Astrocyte (in vitro differentiated cells and primary cell): Measurements from ENCODE around the gene OSGIN1. TPM values are rescaled to one million over a fixed set of nuclear protein-coding genes. Genes with fewer than 3 reads are reported as not detected.

Source experiments
- DNase-seq: peaks from one replicate; pipeline ENCODE4 v3.0.0-alpha.2; 2010; ENCODE audit warnings: low read depth
- FAIRE-seq: peaks from 2 replicates; lab custom pipeline; 2011; peaks lifted over from hg19 to GRCh38; lab: Jason Lieb, UNC
- H2AFZ ChIP-seq: 2 replicates; pipeline ENCODE4 v1.6.0; 2012; ENCODE audit warnings: low read depth, low read length, inconsistent platforms
- H3K27ac ChIP-seq: 2 replicates; pipeline ENCODE4 v1.5.1; 2011; ENCODE audit warnings: low read depth, low read length, inconsistent platforms
- H3K27me3 ChIP-seq: 2 replicates; pipeline ENCODE4 v1.6.0; 2011; ENCODE audit warnings: low read length, inconsistent platforms; ENCODE audit not compliant: insufficient read depth
- H3K36me3 ChIP-seq: 2 replicates; pipeline ENCODE4 v1.5.1; 2011; ENCODE audit warnings: low read length, inconsistent platforms; ENCODE audit not compliant: insufficient read depth
- H3K4me1 ChIP-seq: 2 replicates; pipeline ENCODE4 v1.5.1; 2011; ENCODE audit warnings: low read length, inconsistent platforms; ENCODE audit not compliant: insufficient read depth
- H3K4me2 ChIP-seq: 2 replicates; pipeline ENCODE4 v1.6.0; 2012; ENCODE audit warnings: low read length, inconsistent platforms
- H3K4me3 ChIP-seq: 2 replicates; pipeline ENCODE4 v1.5.1; 2011; ENCODE audit warnings: low read depth, mild to moderate bottlenecking, low read length, inconsistent platforms; ENCODE audit not compliant: insufficient read depth
- H3K79me2 ChIP-seq: 2 replicates; pipeline ENCODE4 v1.6.0; 2012; ENCODE audit warnings: mild to moderate bottlenecking, low read length, inconsistent platforms; ENCODE audit not compliant: insufficient read depth
- H3K9ac ChIP-seq: 2 replicates; pipeline ENCODE4 v1.6.0; 2012; ENCODE audit warnings: mild to moderate bottlenecking, low read length, inconsistent platforms
- H3K9me3 ChIP-seq: 2 replicates; pipeline ENCODE4 v1.5.1; 2012; ENCODE audit warnings: low read depth, mild to moderate bottlenecking, low read length, inconsistent platforms; ENCODE audit not compliant: insufficient read depth
- H4K20me1 ChIP-seq: 2 replicates; pipeline ENCODE4 v1.6.0; 2012; ENCODE audit warnings: low read length, inconsistent platforms; ENCODE audit not compliant: insufficient read depth
- H3K27ac Mint-ChIP-seq: one replicate; pipeline ENCODE4 v1.8.0; 2021; ENCODE audit warnings: mild to moderate bottlenecking, mixed read lengths; ENCODE audit not compliant: unreplicated experiment
- H3K27me3 Mint-ChIP-seq: one replicate; pipeline ENCODE4 v1.8.0; 2021; ENCODE audit warnings: low read depth, mixed read lengths; ENCODE audit not compliant: unreplicated experiment
- H3K36me3 Mint-ChIP-seq: one replicate; pipeline ENCODE4 v1.8.0; 2021; ENCODE audit warnings: low read depth, mixed read lengths; ENCODE audit not compliant: unreplicated experiment
- H3K4me1 Mint-ChIP-seq: one replicate; pipeline ENCODE4 v1.8.0; 2021; ENCODE audit warnings: low read depth, mixed read lengths; ENCODE audit not compliant: unreplicated experiment
- H3K4me3 Mint-ChIP-seq: one replicate; pipeline ENCODE4 v1.8.0; 2021; ENCODE audit warnings: mild to moderate bottlenecking, moderate library complexity, mixed read lengths; ENCODE audit not compliant: unreplicated experiment
- H3K9me3 Mint-ChIP-seq: one replicate; pipeline ENCODE4 v1.8.0; 2021; ENCODE audit warnings: mild to moderate bottlenecking, mixed read lengths; ENCODE audit not compliant: unreplicated experiment
- EZH2 ChIP-seq: IDR thresholded peaks from 2 replicates; pipeline ENCODE4 v1.6.1; 2012; ENCODE audit warnings: mild to moderate bottlenecking, low read length, inconsistent platforms; ENCODE audit not compliant: insufficient read depth
- total RNA-seq: library from RNA; stranded (reverse); gene quantifications from 2 replicates; pipeline ENCODE4 v1.2.1, GENCODE V29; 2021
- TF ChIP-seq, protein P1 (sequence below): IDR thresholded peaks from 2 replicates; pipeline ENCODE4 v1.5.1; 2011; ENCODE audit warnings: low read depth, mild to moderate bottlenecking, inconsistent platforms, low read length, moderate library complexity; ENCODE audit not compliant: insufficient read depth

The OSGIN1 gene
- total RNA-seq, 1 donor from 2014 or later, result 0.79 TPM

DNA sequence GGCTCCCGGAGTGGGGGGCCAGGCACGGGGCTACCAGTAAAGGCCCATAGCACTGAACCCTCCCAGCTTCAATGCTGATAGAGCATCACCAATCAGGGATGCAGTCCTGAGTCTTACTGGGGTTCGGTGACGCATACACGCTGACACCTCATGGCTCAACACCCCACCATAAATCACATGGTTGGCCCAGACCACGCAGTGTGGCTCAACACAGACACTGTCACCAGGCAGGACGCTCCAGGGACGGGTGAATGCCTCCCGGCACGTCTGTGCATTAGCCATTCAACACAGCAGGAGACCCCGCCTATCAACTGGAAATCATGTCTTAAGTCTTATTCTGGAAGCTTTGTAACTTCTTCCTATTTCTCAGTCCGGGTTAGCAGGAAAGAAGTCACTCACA lies 50.0 kb downstream of the OSGIN1 start:
- FAIRE-seq, result no peak
- peaks cover 1% of the 10 kb centered on the region for H3K36me3 Mint-ChIP-seq
- TF ChIP-seq, protein P1, sequence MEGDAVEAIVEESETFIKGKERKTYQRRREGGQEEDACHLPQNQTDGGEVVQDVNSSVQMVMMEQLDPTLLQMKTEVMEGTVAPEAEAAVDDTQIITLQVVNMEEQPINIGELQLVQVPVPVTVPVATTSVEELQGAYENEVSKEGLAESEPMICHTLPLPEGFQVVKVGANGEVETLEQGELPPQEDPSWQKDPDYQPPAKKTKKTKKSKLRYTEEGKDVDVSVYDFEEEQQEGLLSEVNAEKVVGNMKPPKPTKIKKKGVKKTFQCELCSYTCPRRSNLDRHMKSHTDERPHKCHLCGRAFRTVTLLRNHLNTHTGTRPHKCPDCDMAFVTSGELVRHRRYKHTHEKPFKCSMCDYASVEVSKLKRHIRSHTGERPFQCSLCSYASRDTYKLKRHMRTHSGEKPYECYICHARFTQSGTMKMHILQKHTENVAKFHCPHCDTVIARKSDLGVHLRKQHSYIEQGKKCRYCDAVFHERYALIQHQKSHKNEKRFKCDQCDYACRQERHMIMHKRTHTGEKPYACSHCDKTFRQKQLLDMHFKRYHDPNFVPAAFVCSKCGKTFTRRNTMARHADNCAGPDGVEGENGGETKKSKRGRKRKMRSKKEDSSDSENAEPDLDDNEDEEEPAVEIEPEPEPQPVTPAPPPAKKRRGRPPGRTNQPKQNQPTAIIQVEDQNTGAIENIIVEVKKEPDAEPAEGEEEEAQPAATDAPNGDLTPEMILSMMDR, result no peak
- no peak for TF ChIP-seq EZH2
- H3K4me1 Mint-ChIP-seq, result no peaks in the 10 kb centered on the region
- H2AFZ ChIP-seq, result no peak overlapping the region
- peaks cover 50% of the 10 kb centered on the region for H3K27me3 Mint-ChIP-seq
- no peaks in the 10 kb centered on the region for H3K9me3 Mint-ChIP-seq
- no peak overlapping the region for H3K27ac ChIP-seq
- H3K27me3 ChIP-seq, result peaks cover 17% of the 10 kb centered on the region
- H3K4me3 ChIP-seq, result no peak overlapping the region
- no peak for DNase-seq
- no peak overlapping the region for H3K4me2 ChIP-seq
- no peaks in the 10 kb centered on the region for H4K20me1 ChIP-seq
- no peaks in the 10 kb centered on the region for H3K9me3 ChIP-seq
- H3K79me2 ChIP-seq, result no peaks in the 10 kb centered on the region
- no peak overlapping the region for H3K27ac Mint-ChIP-seq
- H3K9ac ChIP-seq, result no peak overlapping the region
- no peaks in the 10 kb centered on the region for H3K4me1 ChIP-seq
- no peaks in the 10 kb centered on the region for H3K36me3 ChIP-seq
- no peak overlapping the region for H3K4me3 Mint-ChIP-seq

DNA sequence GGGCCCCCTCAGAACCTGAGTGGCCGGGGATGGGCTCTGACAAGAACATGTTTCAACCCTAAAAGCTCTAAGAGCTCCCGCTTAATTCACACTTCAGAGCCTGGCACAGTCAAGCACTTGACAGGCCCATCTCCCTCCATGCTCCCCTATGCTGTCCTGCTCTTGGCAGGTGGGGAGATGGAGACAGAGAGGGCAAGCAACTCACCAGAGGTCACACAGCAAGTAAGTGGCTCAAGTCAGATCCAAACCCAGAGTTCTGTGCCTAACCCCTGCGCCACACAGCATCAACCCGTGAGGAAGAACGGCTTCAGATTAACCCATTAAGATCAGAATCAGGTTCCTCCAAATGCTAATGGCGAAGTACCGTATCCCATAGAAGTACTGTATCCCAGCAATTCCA lies 51.4 kb downstream of the OSGIN1 start:
- TF ChIP-seq, protein P1, result no peak
- no peak for TF ChIP-seq EZH2
- H3K27ac ChIP-seq, result no peak overlapping the region
- no peak for FAIRE-seq
- H3K36me3 ChIP-seq, result no peaks in the 10 kb centered on the region
- no peak overlapping the region for H2AFZ ChIP-seq
- no peaks in the 10 kb centered on the region for H3K9me3 ChIP-seq
- no peaks in the 10 kb centered on the region for H3K79me2 ChIP-seq
- peaks cover 45% of the 10 kb centered on the region for H3K27me3 Mint-ChIP-seq
- H3K9ac ChIP-seq, result no peak overlapping the region
- no peaks in the 10 kb centered on the region for H3K4me1 ChIP-seq
- H4K20me1 ChIP-seq, result no peaks in the 10 kb centered on the region
- H3K27ac Mint-ChIP-seq, result no peak overlapping the region
- H3K27me3 ChIP-seq, result peaks cover 17% of the 10 kb centered on the region
- H3K4me3 Mint-ChIP-seq, result no peak overlapping the region
- peaks cover 3% of the 10 kb centered on the region for H3K9me3 Mint-ChIP-seq
- DNase-seq, result no peak
- H3K4me2 ChIP-seq, result no peak overlapping the region
- peaks cover 1% of the 10 kb centered on the region for H3K36me3 Mint-ChIP-seq
- no peak overlapping the region for H3K4me3 ChIP-seq
- H3K4me1 Mint-ChIP-seq, result no peaks in the 10 kb centered on the region

DNA sequence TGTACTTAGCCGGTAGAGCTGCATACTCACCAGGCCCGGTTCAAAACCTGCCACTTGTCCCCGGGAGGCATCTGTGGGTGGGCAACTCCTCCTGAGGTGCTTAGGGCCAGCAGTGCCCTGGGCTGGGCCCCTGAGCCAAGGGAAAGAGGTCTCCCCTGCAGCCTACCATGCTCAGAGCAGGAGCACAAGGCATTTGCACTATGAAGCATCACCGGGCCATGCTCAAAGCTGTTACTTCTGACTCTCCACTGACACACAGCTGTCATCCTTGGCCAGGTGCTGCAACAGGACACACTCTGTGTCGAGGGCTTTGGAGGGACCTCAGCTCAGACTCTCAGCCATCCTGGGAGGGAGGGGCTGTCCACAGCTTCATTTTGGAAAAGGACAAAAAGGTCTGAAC lies 52.4 kb downstream of the OSGIN1 start:
- H3K27me3 Mint-ChIP-seq, result peaks cover 44% of the 10 kb centered on the region
- H3K27ac Mint-ChIP-seq, result no peak overlapping the region
- H3K27me3 ChIP-seq, result peaks cover 17% of the 10 kb centered on the region
- DNase-seq, result no peak
- H3K4me3 ChIP-seq, result no peak overlapping the region
- no peaks in the 10 kb centered on the region for H3K4me1 Mint-ChIP-seq
- H3K4me1 ChIP-seq, result no peaks in the 10 kb centered on the region
- no peak overlapping the region for H3K9ac ChIP-seq
- H3K4me3 Mint-ChIP-seq, result no peak overlapping the region
- TF ChIP-seq, protein P1, result no peak
- no peak for TF ChIP-seq EZH2
- H4K20me1 ChIP-seq, result no peaks in the 10 kb centered on the region
- no peaks in the 10 kb centered on the region for H3K9me3 ChIP-seq
- no peaks in the 10 kb centered on the region for H3K79me2 ChIP-seq
- no peaks in the 10 kb centered on the region for H3K36me3 ChIP-seq
- no peak overlapping the region for H3K4me2 ChIP-seq
- FAIRE-seq, result no peak
- H3K9me3 Mint-ChIP-seq, result peaks cover 3% of the 10 kb centered on the region
- peaks cover 1% of the 10 kb centered on the region for H3K36me3 Mint-ChIP-seq
- no peak overlapping the region for H2AFZ ChIP-seq
- H3K27ac ChIP-seq, result no peak overlapping the region
